Neural cell (in vitro differentiated cells): Measurements from ENCODE around the gene ARNT2.

Experiments
- CTCF ChIP-seq: fragments of 450-650 bp; IDR thresholded peaks from 2 replicates; pipeline ENCODE4 v1.5.1; 2014; ENCODE audit warnings: antibody characterized with exemption, mild to moderate bottlenecking, moderate library complexity; ENCODE audit not compliant: poor library complexity, severe bottlenecking
- EP300 ChIP-seq: fragments of 450-650 bp; conservative IDR thresholded peaks from 2 replicates; pipeline ENCODE4 v1.6.1; 2014; ENCODE audit warnings: antibody characterized with exemption, mild to moderate bottlenecking, moderate library complexity; ENCODE audit not compliant: poor library complexity, severe bottlenecking
- EZH2 ChIP-seq: fragments of 200-600, 300-800 bp; shearing (Covaris generic), sonication (generic); IDR thresholded peaks from 2 replicates; pipeline ENCODE4 v1.6.1; 2014; ENCODE audit warnings: antibody characterized with exemption, low read length, borderline replicate concordance, mild to moderate bottlenecking; ENCODE audit not compliant: insufficient read depth, poor library complexity, severe bottlenecking
- MXI1 ChIP-seq: fragments of 450-650 bp; conservative IDR thresholded peaks from 2 replicates; pipeline ENCODE4 v1.6.1; 2014; ENCODE audit warnings: antibody characterized with exemption, mild to moderate bottlenecking; ENCODE audit not compliant: poor library complexity, severe bottlenecking
- POLR2AphosphoS5 ChIP-seq: IDR thresholded peaks from 2 replicates; pipeline ENCODE4 v1.6.1; 2012
- RAD21 ChIP-seq: fragments of 450-650 bp; conservative IDR thresholded peaks from 2 replicates; pipeline ENCODE4 v1.6.1; 2014; ENCODE audit warnings: antibody characterized with exemption, mild to moderate bottlenecking, moderate library complexity
- SMC3 ChIP-seq: fragments of 450-650 bp; conservative IDR thresholded peaks from 2 replicates; pipeline ENCODE4 v1.6.1; 2014; ENCODE audit warnings: antibody characterized with exemption, mild to moderate bottlenecking, moderate library complexity; ENCODE audit not compliant: poor library complexity
- TAF1 ChIP-seq: IDR thresholded peaks from 2 replicates; pipeline ENCODE4 v1.6.1; 2012; ENCODE audit warnings: low read depth
- TF ChIP-seq, protein P1 (sequence below): IDR thresholded peaks from 2 replicates; pipeline ENCODE4 v1.6.1; 2012; ENCODE audit warnings: borderline replicate concordance

DNA sequence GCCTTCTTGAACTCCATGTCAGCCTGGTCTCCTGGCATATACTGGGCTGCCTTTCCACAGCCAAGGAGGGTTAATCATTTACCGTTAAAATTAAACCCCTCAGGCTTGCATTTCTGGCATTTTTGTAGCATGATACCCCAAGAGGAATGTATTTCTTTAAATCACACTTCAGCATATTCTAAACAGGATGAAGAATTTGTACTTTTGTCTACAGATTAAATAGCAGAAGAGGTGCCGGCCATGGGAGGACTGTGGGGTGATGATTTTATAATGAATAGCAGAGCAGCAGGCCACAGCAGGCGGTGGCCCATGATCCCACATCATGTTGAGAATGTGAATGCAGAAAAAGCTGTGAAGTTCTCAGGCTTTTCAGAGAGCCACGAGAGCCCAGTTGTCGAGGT lies 90.2 kb downstream of the ARNT2 start:
- TF ChIP-seq CTCF (no peak), TAF1 (no peak), POLR2AphosphoS5 (no peak), EZH2 (no peak), EP300 (no peak), RAD21 (no peak), MXI1 (no peak), SMC3 (no peak)
- TF ChIP-seq, protein P1, sequence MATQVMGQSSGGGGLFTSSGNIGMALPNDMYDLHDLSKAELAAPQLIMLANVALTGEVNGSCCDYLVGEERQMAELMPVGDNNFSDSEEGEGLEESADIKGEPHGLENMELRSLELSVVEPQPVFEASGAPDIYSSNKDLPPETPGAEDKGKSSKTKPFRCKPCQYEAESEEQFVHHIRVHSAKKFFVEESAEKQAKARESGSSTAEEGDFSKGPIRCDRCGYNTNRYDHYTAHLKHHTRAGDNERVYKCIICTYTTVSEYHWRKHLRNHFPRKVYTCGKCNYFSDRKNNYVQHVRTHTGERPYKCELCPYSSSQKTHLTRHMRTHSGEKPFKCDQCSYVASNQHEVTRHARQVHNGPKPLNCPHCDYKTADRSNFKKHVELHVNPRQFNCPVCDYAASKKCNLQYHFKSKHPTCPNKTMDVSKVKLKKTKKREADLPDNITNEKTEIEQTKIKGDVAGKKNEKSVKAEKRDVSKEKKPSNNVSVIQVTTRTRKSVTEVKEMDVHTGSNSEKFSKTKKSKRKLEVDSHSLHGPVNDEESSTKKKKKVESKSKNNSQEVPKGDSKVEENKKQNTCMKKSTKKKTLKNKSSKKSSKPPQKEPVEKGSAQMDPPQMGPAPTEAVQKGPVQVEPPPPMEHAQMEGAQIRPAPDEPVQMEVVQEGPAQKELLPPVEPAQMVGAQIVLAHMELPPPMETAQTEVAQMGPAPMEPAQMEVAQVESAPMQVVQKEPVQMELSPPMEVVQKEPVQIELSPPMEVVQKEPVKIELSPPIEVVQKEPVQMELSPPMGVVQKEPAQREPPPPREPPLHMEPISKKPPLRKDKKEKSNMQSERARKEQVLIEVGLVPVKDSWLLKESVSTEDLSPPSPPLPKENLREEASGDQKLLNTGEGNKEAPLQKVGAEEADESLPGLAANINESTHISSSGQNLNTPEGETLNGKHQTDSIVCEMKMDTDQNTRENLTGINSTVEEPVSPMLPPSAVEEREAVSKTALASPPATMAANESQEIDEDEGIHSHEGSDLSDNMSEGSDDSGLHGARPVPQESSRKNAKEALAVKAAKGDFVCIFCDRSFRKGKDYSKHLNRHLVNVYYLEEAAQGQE: no peak
